GM23338 (cell line): ENCODE data around the gene RPL3. TPM values are rescaled to one million over a fixed set of nuclear protein-coding genes. Genes with fewer than 3 reads are reported as not detected.
A peak's percentile ranks its signal among the peaks of the same experiment; 100 is the strongest.
"Not testable (repeated sequence)": the region's sequence is repeated elsewhere in the genome, so short reads cannot be mapped to it uniquely, and the experiment has no call there.

Experiments
- ATAC-seq: fragments of 200-7000 bp; cut with Tn5 transposase; 3 replicates; pipeline ENCODE4 v1.9.1; 2020
- DNase-seq: peaks from one replicate; pipeline ENCODE4 v3.0.0-alpha.2; 2015; ENCODE audit warnings: low spot score
- H2AFZ ChIP-seq: fragments of 200-600 bp; sonication (generic); 2 replicates; pipeline ENCODE4 v1.8.0; 2016; ENCODE audit warnings: antibody characterized with exemption, mild to moderate bottlenecking, moderate library complexity
- H3F3A ChIP-seq: fragments of 200-600 bp; sonication (generic); replicated peaks from 2 replicates; pipeline ENCODE4 v1.8.0; 2017; ENCODE audit warnings: antibody characterized with exemption, mixed run types, low read depth
- H3K27ac ChIP-seq: fragments of 200-600 bp; sonication (generic); 2 replicates; pipeline ENCODE4 v1.6.1; 2016; ENCODE audit warnings: low read depth
- H3K27me3 ChIP-seq: fragments of 200-600 bp; sonication (generic); 2 replicates; pipeline ENCODE4 v1.8.0; 2016; ENCODE audit warnings: mild to moderate bottlenecking, mixed run types, moderate library complexity; ENCODE audit not compliant: insufficient read depth
- H3K36me3 ChIP-seq: fragments of 200-600 bp; sonication (generic); 2 replicates; pipeline ENCODE4 v1.8.0; 2016; ENCODE audit warnings: mild to moderate bottlenecking; ENCODE audit not compliant: insufficient read depth
- H3K4me1 ChIP-seq: fragments of 200-600 bp; sonication (generic); 2 replicates; pipeline ENCODE4 v1.8.0; 2016; ENCODE audit warnings: mild to moderate bottlenecking, moderate library complexity; ENCODE audit not compliant: insufficient read depth
- H3K4me2 ChIP-seq: fragments of 200-600 bp; sonication (generic); 2 replicates; pipeline ENCODE4 v1.7.1; 2017; ENCODE audit warnings: mixed run types
- H3K4me3 ChIP-seq: fragments of 200-600 bp; sonication (generic); 2 replicates; pipeline ENCODE4 v1.6.1; 2016; ENCODE audit warnings: mixed run types
- H3K79me2 ChIP-seq: fragments of 200-600 bp; sonication (generic); replicated peaks from 2 replicates; pipeline ENCODE4 v1.8.0; 2017; ENCODE audit warnings: mild to moderate bottlenecking; ENCODE audit not compliant: insufficient read depth
- H3K9me2 ChIP-seq: fragments of 200-600 bp; sonication (generic); 2 replicates; pipeline ENCODE4 v1.8.0; 2017; ENCODE audit not compliant: insufficient read depth
- H4K20me1 ChIP-seq: fragments of 200-600 bp; sonication (generic); replicated peaks from 2 replicates; pipeline ENCODE4 v1.8.0; 2017; ENCODE audit warnings: mild to moderate bottlenecking; ENCODE audit not compliant: insufficient read depth
- H3K27ac Mint-ChIP-seq: 2 replicates; pipeline ENCODE4 v1.8.0; 2020; ENCODE audit warnings: inconsistent platforms, mild to moderate bottlenecking, moderate library complexity, mixed read lengths
- H3K27me3 Mint-ChIP-seq: 3 replicates; pipeline ENCODE4 v1.8.0; 2022; ENCODE audit warnings: low read depth, mild to moderate bottlenecking, moderate library complexity, mixed read lengths, inconsistent platforms; ENCODE audit not compliant: insufficient read depth, poor library complexity
- H3K36me3 Mint-ChIP-seq: 3 replicates; pipeline ENCODE4 v1.8.0; 2021; ENCODE audit warnings: low read depth, mild to moderate bottlenecking, inconsistent platforms, moderate library complexity, mixed read lengths
- H3K4me1 Mint-ChIP-seq: 3 replicates; pipeline ENCODE4 v1.8.0; 2020; ENCODE audit warnings: mild to moderate bottlenecking, inconsistent platforms, mixed read lengths
- H3K4me3 Mint-ChIP-seq: 3 replicates; pipeline ENCODE4 v1.8.0; 2021; ENCODE audit warnings: moderate library complexity, mild to moderate bottlenecking, inconsistent platforms, mixed read lengths
- H3K9me3 Mint-ChIP-seq: 3 replicates; pipeline ENCODE4 v1.8.0; 2020; ENCODE audit warnings: moderate library complexity, mild to moderate bottlenecking, inconsistent platforms, mixed read lengths
- CREB1 ChIP-seq: fragments of 250-450 bp; sonication (Bioruptor Pico); IDR thresholded peaks from 2 replicates; pipeline ENCODE4 v1.5.0; 2020; ENCODE audit warnings: low read depth, mild to moderate bottlenecking, moderate library complexity
- CTCF ChIP-seq, 2 experiments: fragments of 200-600 bp in 1 of 2; sonication (generic) in 1 of 2; conservative IDR thresholded peaks; 2 replicates each; pipeline versions ENCODE4 v1.5.1 to v1.6.1; 2016 to 2017; ENCODE audit warnings: antibody characterized with exemption in 2 of 2, low read depth in 2 of 2, mild to moderate bottlenecking in 2 of 2, moderate library complexity in 1 of 2
- EZH2phosphoT487 ChIP-seq: fragments of 200-600 bp; sonication (generic); IDR thresholded peaks from one replicate; pipeline ENCODE4 v1.8.1; 2018; ENCODE audit warnings: antibody characterized with exemption; ENCODE audit not compliant: unreplicated experiment
- NANOG ChIP-seq: IDR thresholded peaks from 2 replicates; pipeline ENCODE4 v1.6.1; 2016; ENCODE audit warnings: antibody characterized with exemption, borderline replicate concordance
- POLR2AphosphoS5 ChIP-seq: IDR thresholded peaks from 2 replicates; pipeline ENCODE4 v1.6.1; 2016; ENCODE audit warnings: antibody characterized with exemption, low read depth
- STAT1 ChIP-seq: IDR thresholded peaks from one replicate; pipeline ENCODE4 v1.6.1; 2016; ENCODE audit warnings: antibody characterized with exemption; ENCODE audit not compliant: unreplicated experiment
- polyA plus RNA-seq: library from polyadenylated mRNA; unstranded; fragments of >200 nt; fragmentation: Nextera tagmentation; extraction: Ambion mirVana; gene quantifications from 2 replicates; pipeline ENCODE4 v1.2.1, GENCODE V29; 2016
- total RNA-seq: library from RNA; depleted of rRNA; stranded (reverse); fragments of >200 nt; shearing (Covaris generic); gene quantifications from 2 replicates; pipeline ENCODE4 v1.2.3, GENCODE V29; 2014
- TF ChIP-seq, protein P1 (sequence below): IDR thresholded peaks from one replicate; pipeline ENCODE4 v1.6.1; 2018; ENCODE audit warnings: antibody characterized with exemption; ENCODE audit not compliant: unreplicated experiment

The RPL3 gene
- total and polyA plus RNA-seq, 2 experiments from 2014 or later, result 1,983 to 3,244 TPM

GRCh38 chr22:39358197-39358596 is 38.8 kb upstream of the RPL3 start:
- not testable (repeated sequence) for H3K79me2 ChIP-seq, H3K4me3 ChIP-seq, H3K9me3 Mint-ChIP-seq, H3K4me3 Mint-ChIP-seq, H3K36me3 ChIP-seq, H2AFZ ChIP-seq, H3K9me2 ChIP-seq, DNase-seq, H3K27me3 ChIP-seq, H3K27ac ChIP-seq, H4K20me1 ChIP-seq, H3K4me2 ChIP-seq, H3F3A ChIP-seq, ATAC-seq
- H3K36me3 Mint-ChIP-seq, result peaks cover 16% of the 10 kb centered on the region; the same call in 2 of the 3 replicates
- H3K4me1 Mint-ChIP-seq, result peaks cover 32% of the 10 kb centered on the region
- peaks cover 31% of the 10 kb centered on the region for H3K4me1 ChIP-seq
- H3K27ac Mint-ChIP-seq, result 0 out of 2 replicates have a peak overlapping the region, but pooled peaks have one; percentile 27
- H3K27me3 Mint-ChIP-seq, result peaks cover 21% of the 10 kb centered on the region

- Mint-ChIP-seq H3K4me1 (peaks cover 25% of the 10 kb centered on the region), H3K27me3 (peaks cover 16% of the 10 kb centered on the region), H3K36me3 (peaks cover 16% of the 10 kb centered on the region; the same call in 2 of the 3 replicates)
- H3K36me3 ChIP-seq, H3K4me2 ChIP-seq, H3K27me3 ChIP-seq, H3K9me2 ChIP-seq, H2AFZ ChIP-seq, H3K27ac ChIP-seq, H3K79me2 ChIP-seq, H3K4me3 Mint-ChIP-seq, ATAC-seq, H4K20me1 ChIP-seq, H3K27ac Mint-ChIP-seq, H3F3A ChIP-seq, DNase-seq, H3K9me3 Mint-ChIP-seq, H3K4me3 ChIP-seq: not testable (repeated sequence)
- peaks cover 25% of the 10 kb centered on the region for H3K4me1 ChIP-seq
Measured at GRCh38 chr22:39357110-39358108, 38.0 kb upstream of the RPL3 start.

- no peak for ATAC-seq
- TF ChIP-seq, protein P1, sequence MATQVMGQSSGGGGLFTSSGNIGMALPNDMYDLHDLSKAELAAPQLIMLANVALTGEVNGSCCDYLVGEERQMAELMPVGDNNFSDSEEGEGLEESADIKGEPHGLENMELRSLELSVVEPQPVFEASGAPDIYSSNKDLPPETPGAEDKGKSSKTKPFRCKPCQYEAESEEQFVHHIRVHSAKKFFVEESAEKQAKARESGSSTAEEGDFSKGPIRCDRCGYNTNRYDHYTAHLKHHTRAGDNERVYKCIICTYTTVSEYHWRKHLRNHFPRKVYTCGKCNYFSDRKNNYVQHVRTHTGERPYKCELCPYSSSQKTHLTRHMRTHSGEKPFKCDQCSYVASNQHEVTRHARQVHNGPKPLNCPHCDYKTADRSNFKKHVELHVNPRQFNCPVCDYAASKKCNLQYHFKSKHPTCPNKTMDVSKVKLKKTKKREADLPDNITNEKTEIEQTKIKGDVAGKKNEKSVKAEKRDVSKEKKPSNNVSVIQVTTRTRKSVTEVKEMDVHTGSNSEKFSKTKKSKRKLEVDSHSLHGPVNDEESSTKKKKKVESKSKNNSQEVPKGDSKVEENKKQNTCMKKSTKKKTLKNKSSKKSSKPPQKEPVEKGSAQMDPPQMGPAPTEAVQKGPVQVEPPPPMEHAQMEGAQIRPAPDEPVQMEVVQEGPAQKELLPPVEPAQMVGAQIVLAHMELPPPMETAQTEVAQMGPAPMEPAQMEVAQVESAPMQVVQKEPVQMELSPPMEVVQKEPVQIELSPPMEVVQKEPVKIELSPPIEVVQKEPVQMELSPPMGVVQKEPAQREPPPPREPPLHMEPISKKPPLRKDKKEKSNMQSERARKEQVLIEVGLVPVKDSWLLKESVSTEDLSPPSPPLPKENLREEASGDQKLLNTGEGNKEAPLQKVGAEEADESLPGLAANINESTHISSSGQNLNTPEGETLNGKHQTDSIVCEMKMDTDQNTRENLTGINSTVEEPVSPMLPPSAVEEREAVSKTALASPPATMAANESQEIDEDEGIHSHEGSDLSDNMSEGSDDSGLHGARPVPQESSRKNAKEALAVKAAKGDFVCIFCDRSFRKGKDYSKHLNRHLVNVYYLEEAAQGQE, result no peak
- TF ChIP-seq STAT1 (no peak), NANOG (no peak), CTCF (conservative IDR thresholded peaks at IDR 0.05; ENCODE audit: low read depth in 2 of 2) (no peak), POLR2AphosphoS5 (no peak), CREB1 (CRISPR knock-in tag) (no peak), EZH2phosphoT487 (no peak)
Measured at GRCh38 chr22:39356464-39356863, 37.0 kb upstream of the RPL3 start.

More at GRCh38 chr22:39356464-39356863, 37.0 kb upstream of the RPL3 start:
- no peak overlapping the region for H3K4me3 ChIP-seq
- peaks cover 2% of the 10 kb centered on the region; the same call in 1 of the 2 replicates for H3F3A ChIP-seq
- H3K27ac ChIP-seq, result no peak overlapping the region
- no peaks in the 10 kb centered on the region for H3K27me3 ChIP-seq
- DNase-seq, result no peak
- H3K79me2 ChIP-seq, result peaks cover 12% of the 10 kb centered on the region
- Mint-ChIP-seq H3K27me3 (peaks cover 16% of the 10 kb centered on the region), H3K4me3 (no peak overlapping the region; the same call in 2 of the 3 replicates), H3K4me1 (peaks cover 31% of the 10 kb centered on the region), H3K27ac (no peak overlapping the region), H3K9me3 (no peaks in the 10 kb centered on the region; the same call in 2 of the 3 replicates), H3K36me3 (peaks cover 16% of the 10 kb centered on the region; the same call in 2 of the 3 replicates)
- H3K4me2 ChIP-seq, result no peak overlapping the region
- no peaks in the 10 kb centered on the region; the same call in 1 of the 2 replicates for H4K20me1 ChIP-seq
- H2AFZ ChIP-seq, result no peak overlapping the region
- H3K9me2 ChIP-seq, result no peaks in the 10 kb centered on the region
- peaks cover 25% of the 10 kb centered on the region for H3K4me1 ChIP-seq
- no peaks in the 10 kb centered on the region for H3K36me3 ChIP-seq
